Measurements from ENCODE around the gene RUFY4.
"Not testable (repeated sequence)": the region's sequence is repeated elsewhere in the genome, so short reads cannot be mapped to it uniquely, and the experiment has no call there.

RUFY4 gene

GRCh38 chr2:218031771-218032257 lies 37.2 kb upstream of the RUFY4 start:
- no peak for DNase-seq (ENCODE audit: low read depth in 2 of 2)

- DNase-seq (ENCODE audit: low read depth in 2 of 2), result no peak
Observed at GRCh38 chr2:218032336-218033171, 36.5 kb upstream of the RUFY4 start.

- no peak for DNase-seq (ENCODE audit: low read depth in 2 of 2)
Observed at GRCh38 chr2:218033208-218033589, 35.9 kb upstream of the RUFY4 start.

- no peak for DNase-seq (ENCODE audit: low read depth in 2 of 2)
Observed at GRCh38 chr2:218033590-218034496, 35.2 kb upstream of the RUFY4 start.

- DNase-seq (ENCODE audit: low read depth in 2 of 2), result peak; percentile 43 to 47
Observed at GRCh38 chr2:218034497-218035213, 34.4 kb upstream of the RUFY4 start.

- DNase-seq (ENCODE audit: low read depth in 2 of 2), result no peak
Observed at GRCh38 chr2:218035463-218036100, 33.5 kb upstream of the RUFY4 start.

GRCh38 chr2:218036371-218036770 lies 32.7 kb upstream of the RUFY4 start:
- no peak for DNase-seq (ENCODE audit: low read depth in 2 of 2)

- DNase-seq (ENCODE audit: low read depth in 2 of 2), result no peak
Observed at GRCh38 chr2:218039171-218039570, 29.9 kb upstream of the RUFY4 start.

GRCh38 chr2:218040883-218041282 lies 28.2 kb upstream of the RUFY4 start:
- no peak for DNase-seq (ENCODE audit: low read depth in 2 of 2)

- no peak for DNase-seq (ENCODE audit: low read depth in 2 of 2)
Observed at GRCh38 chr2:218041302-218042168, 27.5 kb upstream of the RUFY4 start.

- DNase-seq (ENCODE audit: low read depth in 2 of 2), result no peak
Observed at GRCh38 chr2:218043100-218043499, 26.0 kb upstream of the RUFY4 start.

GRCh38 chr2:218043701-218044109 lies 25.3 kb upstream of the RUFY4 start:
- DNase-seq (ENCODE audit: low read depth in 2 of 2), result no peak

GRCh38 chr2:218044599-218044998 lies 24.5 kb upstream of the RUFY4 start:
- not testable (repeated sequence) for DNase-seq (ENCODE audit: low read depth in 2 of 2)

GRCh38 chr2:218046238-218046637 lies 22.8 kb upstream of the RUFY4 start:
- DNase-seq (ENCODE audit: low read depth in 2 of 2), result no peak

- no peak for DNase-seq (ENCODE audit: low read depth in 2 of 2)
Observed at GRCh38 chr2:218047536-218048225, 21.4 kb upstream of the RUFY4 start.

- no peak for DNase-seq (ENCODE audit: low read depth in 2 of 2)
Observed at GRCh38 chr2:218051903-218052302, 17.1 kb upstream of the RUFY4 start.

- no peak for DNase-seq (ENCODE audit: low read depth in 2 of 2)
Observed at GRCh38 chr2:218059289-218059688, 9.8 kb upstream of the RUFY4 start.

- no peak for DNase-seq (ENCODE audit: low read depth in 2 of 2)
Observed at GRCh38 chr2:218060118-218060517, 8.9 kb upstream of the RUFY4 start.

GRCh38 chr2:218060950-218061660 lies 7.9 kb upstream of the RUFY4 start:
- no peak for DNase-seq (ENCODE audit: low read depth in 2 of 2)

Measured in stimulated activated CD4-positive, alpha-beta T cell treated with anti-CD3 and anti-CD28 coated beads, Interleukin-1b, Interleukin-23, amount 100 ng/mL, for 4 hours (primary cell).